ENCODE results near the gene ACTN3.
"Not testable (repeated sequence)": the region's sequence is repeated elsewhere in the genome, so short reads cannot be mapped to it uniquely, and the experiment has no call there.

The ACTN3 gene

GRCh38 chr11:66546368-66546965 is at the start of gene ACTN3:
Gene ACTN3 (plus strand): TSS chr11:66546903. CDS start chr11:66546938, 35 bp downstream.
- DNase-seq (ENCODE audit: low spot score) = no peak

- no peak for DNase-seq (ENCODE audit: low spot score)
These were observed 49.5 kb upstream of the ACTN3 start for GRCh38 chr11:66497206-66497605.

GRCh38 chr11:66498506-66498905 is 48.2 kb upstream of the ACTN3 start:
- DNase-seq (ENCODE audit: low spot score) = no peak

- no peak for DNase-seq (ENCODE audit: low spot score)
These were observed 41.4 kb upstream of the ACTN3 start for GRCh38 chr11:66505276-66505816.

- no peak for DNase-seq (ENCODE audit: low spot score)
These were observed 37.6 kb upstream of the ACTN3 start for GRCh38 chr11:66509131-66509561.

- DNase-seq (ENCODE audit: low spot score) = peak; percentile 83
These were observed 36.3 kb upstream of the ACTN3 start, which contains the start of gene BBS1 for GRCh38 chr11:66510271-66510989. Gene BBS1 (plus strand): TSS chr11:66510635. CDS start chr11:66510660, 25 bp downstream.

- no peak for DNase-seq (ENCODE audit: low spot score)
These were observed 35.7 kb upstream of the ACTN3 start for GRCh38 chr11:66510990-66511339.

GRCh38 chr11:66523611-66524010 is 23.1 kb upstream of the ACTN3 start:
- no peak for DNase-seq (ENCODE audit: low spot score)

- no peak for DNase-seq (ENCODE audit: low spot score)
These were observed 22.2 kb upstream of the ACTN3 start for GRCh38 chr11:66524304-66525040.

- no peak for DNase-seq (ENCODE audit: low spot score)
These were observed 17.6 kb upstream of the ACTN3 start for GRCh38 chr11:66529069-66529468.

GRCh38 chr11:66529655-66530054 is 17.0 kb upstream of the ACTN3 start:
- no peak for DNase-seq (ENCODE audit: low spot score)

- DNase-seq (ENCODE audit: low spot score) = no peak
These were observed 15.6 kb upstream of the ACTN3 start for GRCh38 chr11:66530927-66531709.

- no peak for DNase-seq (ENCODE audit: low spot score)
These were observed 14.9 kb upstream of the ACTN3 start for GRCh38 chr11:66531841-66532240.

GRCh38 chr11:66532784-66533183 is 13.9 kb upstream of the ACTN3 start:
- no peak for DNase-seq (ENCODE audit: low spot score)

- DNase-seq (ENCODE audit: low spot score) = no peak
These were observed 7.4 kb upstream of the ACTN3 start for GRCh38 chr11:66539170-66539869.

- no peak for DNase-seq (ENCODE audit: low spot score)
These were observed 6.9 kb upstream of the ACTN3 start for GRCh38 chr11:66539870-66540213.

- not testable (repeated sequence) for DNase-seq (ENCODE audit: low spot score)
These were observed 6.1 kb upstream of the ACTN3 start for GRCh38 chr11:66540598-66540997.

GRCh38 chr11:66541892-66542291 is 4.8 kb upstream of the ACTN3 start:
- no peak for DNase-seq (ENCODE audit: low spot score)

GRCh38 chr11:66542362-66542761 is 4.3 kb upstream of the ACTN3 start:
- no peak for DNase-seq (ENCODE audit: low spot score)

GRCh38 chr11:66543263-66544107 is 3.2 kb upstream of the ACTN3 start:
- DNase-seq (ENCODE audit: low spot score) = no peak
